T1000 (cell line): ENCODE measurements around the gene OPA1.

Experiments
- DNase-seq: peaks from one replicate; lab custom pipeline; 2025; ENCODE audit warnings: mixed read lengths; lab: John Stamatoyannopoulos, UW

Gene OPA1, protein sequence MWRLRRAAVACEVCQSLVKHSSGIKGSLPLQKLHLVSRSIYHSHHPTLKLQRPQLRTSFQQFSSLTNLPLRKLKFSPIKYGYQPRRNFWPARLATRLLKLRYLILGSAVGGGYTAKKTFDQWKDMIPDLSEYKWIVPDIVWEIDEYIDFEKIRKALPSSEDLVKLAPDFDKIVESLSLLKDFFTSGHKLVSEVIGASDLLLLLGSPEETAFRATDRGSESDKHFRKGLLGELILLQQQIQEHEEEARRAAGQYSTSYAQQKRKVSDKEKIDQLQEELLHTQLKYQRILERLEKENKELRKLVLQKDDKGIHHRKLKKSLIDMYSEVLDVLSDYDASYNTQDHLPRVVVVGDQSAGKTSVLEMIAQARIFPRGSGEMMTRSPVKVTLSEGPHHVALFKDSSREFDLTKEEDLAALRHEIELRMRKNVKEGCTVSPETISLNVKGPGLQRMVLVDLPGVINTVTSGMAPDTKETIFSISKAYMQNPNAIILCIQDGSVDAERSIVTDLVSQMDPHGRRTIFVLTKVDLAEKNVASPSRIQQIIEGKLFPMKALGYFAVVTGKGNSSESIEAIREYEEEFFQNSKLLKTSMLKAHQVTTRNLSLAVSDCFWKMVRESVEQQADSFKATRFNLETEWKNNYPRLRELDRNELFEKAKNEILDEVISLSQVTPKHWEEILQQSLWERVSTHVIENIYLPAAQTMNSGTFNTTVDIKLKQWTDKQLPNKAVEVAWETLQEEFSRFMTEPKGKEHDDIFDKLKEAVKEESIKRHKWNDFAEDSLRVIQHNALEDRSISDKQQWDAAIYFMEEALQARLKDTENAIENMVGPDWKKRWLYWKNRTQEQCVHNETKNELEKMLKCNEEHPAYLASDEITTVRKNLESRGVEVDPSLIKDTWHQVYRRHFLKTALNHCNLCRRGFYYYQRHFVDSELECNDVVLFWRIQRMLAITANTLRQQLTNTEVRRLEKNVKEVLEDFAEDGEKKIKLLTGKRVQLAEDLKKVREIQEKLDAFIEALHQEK

DNA sequence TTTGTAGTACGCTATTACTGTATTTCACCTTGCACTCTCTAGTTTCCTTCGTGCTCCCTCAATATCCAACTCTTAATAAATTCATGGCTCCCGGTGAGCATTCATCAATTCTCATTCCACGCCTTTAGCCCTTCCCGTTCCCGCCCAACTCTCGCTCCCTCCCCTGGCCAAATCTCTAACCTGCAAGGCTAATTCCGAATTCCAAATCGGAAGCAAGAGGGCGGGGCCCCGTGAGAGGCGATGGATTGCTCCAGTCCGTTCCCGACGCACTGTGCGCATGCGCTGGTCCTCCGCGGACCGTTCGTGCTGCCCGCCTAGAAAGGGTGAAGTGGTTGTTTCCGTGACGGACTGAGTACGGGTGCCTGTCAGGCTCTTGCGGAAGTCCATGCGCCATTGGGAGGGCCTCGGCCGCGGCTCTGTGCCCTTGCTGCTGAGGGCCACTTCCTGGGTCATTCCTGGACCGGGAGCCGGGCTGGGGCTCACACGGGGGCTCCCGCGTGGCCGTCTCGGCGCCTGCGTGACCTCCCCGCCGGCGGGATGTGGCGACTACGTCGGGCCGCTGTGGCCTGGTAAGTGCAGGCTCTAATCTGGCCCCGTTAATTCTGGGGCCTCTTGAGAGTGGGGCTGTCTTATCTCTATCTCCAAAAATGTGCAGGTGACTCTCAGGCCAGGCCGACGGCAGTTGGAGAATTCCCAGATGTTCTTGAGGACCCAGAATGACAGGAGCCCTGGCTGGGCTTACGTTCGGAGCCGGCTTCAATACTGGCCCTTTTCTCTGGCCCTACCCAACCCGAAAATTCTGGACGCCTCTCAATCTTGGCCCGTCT lies at the start of gene OPA1:
Gene OPA1, plus strand, starts transcription at position 368 of the 827 bp plus-strand sequence. Its CDS starts 170 bp downstream, at position 538.
- peak; percentile 90 for DNase-seq

DNA sequence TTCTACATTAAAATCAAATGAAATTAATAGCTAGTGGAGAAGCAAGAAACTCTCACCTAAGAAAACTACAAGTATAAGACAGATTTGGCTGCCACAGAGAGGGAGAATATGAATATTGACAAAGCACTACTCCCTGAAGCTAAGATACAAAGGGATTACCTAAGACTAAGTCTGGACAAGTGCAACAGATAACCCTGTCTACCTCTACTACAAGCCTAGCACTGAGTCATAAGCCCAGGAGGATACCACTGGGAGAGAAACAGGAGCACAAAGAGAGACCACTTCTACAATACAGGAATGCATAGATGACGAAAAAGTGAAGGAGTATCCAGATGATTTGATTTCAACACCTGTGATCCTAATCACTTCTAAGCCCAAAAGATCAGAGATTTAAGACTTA lies 48.7 kb upstream of the OPA1 start:
- DNase-seq: no peak

DNA sequence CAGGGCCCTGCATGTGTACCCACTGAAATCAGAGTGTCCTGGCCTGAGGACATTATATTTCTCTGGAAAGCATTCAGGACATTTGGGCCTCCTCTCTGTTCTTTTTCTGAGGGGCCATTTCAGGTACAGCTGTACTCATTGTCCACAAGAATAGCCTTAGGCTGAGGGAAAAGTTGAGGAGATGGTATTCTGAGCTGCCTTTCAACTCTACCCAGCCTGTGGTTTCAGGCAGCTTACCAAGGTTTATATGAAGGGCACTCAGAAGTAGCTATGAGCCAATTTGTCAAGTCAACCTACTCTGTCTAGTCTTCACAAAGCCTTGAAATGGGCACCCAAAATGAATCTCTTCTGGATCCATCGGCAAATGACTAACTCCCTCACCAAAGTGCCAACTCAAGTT lies 47.7 kb upstream of the OPA1 start:
- DNase-seq: no peak

DNA sequence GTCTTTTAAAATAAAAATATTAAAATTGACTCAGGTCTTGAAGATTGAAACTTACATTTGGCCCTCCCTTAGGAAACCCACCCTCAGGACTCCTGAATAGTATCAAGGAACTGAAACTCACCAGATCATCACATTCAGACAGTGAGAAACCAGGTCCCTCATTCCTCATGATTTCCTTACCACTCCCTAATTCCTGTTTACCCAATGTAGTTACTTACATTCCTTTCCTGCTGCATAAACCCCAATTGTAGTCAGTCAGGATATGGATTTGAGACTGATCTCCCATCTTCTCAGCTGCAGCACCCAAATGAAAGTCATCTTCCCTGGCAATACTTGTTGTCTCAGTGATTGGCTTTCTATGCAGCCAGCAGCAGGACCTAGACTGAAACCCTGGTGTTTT lies 46.9 kb upstream of the OPA1 start:
- no peak for DNase-seq

DNA sequence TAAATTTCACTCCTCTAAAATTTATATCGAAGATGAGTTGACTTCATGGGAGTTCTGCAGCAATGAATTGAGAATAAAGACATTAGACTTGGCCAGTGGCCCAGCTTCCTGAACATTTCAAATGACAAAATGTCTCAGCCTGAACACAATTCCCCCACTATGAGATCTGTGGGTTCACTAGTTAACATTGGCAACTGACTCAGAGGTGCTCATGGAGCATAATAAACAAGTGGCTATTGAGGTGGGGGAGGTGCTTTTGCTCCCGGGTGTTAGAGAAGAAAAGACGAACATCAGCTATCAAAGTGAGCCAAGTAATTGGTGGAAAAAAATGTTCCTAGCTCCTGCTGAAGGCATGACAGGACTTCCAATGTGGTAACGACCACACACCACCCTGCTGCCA lies 44.6 kb upstream of the OPA1 start:
- no peak for DNase-seq

DNA sequence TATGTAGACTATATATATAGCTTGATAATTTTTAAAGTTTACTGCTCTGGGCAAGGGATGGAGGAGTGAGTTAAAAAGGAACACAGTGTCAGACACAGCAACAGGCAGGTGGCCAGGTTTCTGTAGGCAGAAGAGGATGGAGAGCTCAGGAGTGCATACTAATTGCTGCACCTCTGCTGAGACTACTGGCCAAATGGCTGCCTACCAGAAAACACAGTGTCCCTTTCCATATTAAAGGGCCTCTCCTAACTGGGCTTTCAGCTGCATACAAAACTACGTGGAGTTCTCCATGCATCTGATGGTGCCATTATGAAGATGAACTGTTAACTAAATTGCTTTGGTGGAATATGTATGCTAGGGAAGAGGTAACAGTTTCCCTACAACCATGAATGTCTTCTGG lies 40.1 kb upstream of the OPA1 start:
- no peak for DNase-seq

DNA sequence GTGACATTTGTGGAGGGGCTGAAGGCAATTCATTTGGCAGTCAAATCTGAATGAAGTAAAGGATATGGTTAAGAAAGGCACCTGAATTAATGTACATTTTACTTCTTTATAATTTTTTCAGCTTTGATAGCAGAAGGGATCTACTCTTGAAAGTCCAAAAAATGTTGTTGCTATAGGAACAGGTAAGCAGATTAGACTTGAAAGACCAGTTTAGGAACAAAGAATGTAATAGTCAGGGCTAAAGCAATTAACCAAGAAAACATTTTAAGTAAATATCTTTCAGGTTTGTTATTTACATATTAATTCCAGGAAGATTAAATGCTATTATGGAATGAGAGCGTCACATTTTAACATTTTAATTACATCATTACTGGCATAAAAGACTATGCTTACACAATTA lies 39.4 kb upstream of the OPA1 start:
- no peak for DNase-seq

DNA sequence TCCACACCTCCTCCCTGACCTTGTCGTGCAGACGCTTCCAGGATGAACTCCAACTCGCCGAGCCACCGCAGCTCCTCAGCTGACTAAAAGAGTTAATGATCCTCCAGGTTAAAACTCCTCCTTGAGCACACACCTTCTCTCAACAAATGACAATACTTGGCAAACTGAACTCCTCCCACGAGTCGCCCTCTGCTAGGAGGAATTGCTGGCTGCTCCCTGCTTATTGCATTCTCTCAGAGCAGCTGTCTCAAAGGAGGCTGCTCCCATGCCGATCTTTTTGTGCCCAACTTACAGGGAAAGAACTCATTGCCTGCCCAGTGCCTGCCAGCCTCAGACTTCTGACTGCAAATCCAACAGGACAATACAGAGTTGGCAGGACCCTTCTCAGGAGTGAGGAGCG lies 38.2 kb upstream of the OPA1 start, which contains the start of gene ATP13A4:
Gene ATP13A4, minus strand, starts transcription at position 85 of the 400 bp plus-strand sequence. CDS start 96 bp downstream, outside the sequence.
- DNase-seq: no peak

DNA sequence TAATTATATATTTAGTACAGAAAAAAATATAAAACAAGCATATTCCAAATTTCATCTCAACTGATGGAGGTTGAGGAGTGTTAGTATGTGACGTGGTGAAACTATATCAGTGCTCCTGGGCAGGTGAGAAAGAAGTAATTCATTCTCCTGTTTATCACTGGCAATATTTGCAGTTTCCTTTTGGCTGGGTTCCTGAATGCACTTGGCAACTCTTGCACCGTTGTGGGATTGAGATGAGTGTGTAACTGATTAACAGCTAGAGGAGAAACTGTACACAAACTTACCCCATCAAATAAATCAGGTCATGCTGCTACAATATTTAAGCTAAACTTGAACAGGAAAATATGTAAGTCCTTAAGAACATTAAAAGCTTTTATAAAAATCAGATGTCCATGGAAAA lies 36.2 kb upstream of the OPA1 start:
- no peak for DNase-seq

DNA sequence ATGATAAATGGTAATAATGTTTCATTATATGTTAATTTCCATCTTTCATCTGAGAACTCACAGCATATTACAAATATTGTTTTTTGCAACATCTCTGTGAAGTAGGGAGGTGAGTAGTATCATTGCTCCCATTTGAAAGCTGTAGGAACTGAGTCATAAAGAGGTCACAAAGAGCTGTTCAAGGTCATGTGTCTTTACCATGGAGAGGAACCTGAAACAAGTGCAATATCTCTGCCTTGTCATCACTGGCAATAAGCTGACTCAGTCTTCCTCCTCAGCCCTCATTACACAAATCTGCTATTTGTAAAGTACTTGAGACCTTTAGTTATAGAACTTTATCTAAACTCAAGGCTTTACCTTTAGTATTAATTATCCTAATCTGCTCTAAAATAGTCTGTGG lies 33.9 kb upstream of the OPA1 start:
- DNase-seq: no peak

DNA sequence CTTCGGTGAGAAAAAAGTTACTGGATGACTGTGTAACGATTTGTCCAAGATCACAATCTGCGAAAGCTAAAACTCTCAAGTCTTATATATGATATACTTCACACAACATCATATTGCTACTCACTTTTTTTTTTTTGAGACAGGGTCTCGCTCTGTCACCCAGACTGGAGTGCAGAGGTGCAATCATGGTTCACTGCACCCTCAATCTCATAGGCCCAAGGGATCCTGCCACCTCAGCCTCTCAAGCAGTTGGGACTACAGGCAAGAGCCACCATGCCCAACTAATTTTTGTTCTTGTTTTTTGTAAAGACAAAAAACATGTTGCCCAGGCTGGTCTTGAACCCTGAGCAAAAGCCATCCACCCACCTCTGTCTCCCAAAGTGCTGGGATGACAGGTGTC lies 32.9 kb upstream of the OPA1 start:
- DNase-seq: no peak

DNA sequence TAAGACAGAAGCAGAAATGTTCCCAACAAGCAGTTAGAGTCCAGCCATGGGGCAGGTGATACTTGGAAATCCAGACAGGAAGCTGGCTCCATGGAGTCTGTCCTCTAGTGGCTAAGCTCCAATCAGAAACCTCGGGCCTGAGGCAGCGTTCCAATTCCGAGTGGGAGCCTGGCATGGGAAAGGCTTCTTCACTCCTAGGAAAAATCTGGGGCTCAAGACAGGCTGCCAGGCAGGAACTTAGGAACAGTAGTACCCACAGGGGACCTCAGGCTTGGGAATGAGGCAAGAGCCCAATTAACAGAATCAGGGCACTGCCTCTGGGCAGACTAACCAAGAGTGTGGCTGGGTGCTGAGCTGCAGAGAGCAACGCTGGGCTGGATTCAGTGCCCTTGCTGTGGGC lies 32.1 kb upstream of the OPA1 start:
- DNase-seq: no peak

DNA sequence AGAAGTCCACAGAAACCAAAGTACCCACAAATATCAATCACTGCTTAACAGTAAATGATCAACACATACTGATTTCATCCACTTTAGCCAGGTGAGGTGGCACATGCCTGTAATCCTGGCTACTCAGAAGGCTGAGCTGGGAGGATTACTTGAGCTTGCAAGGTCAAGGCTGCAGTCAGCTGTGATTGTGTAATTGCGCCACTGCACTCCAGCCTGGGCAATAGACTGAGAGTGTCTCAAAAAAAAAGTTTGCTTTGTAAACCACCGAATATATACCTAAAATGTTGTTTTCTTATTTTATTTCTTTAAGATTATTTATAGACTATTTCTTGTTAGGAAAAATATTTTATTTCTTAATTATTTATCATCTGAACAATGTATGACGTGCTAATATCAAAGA lies 29.6 kb upstream of the OPA1 start:
- DNase-seq: no peak

DNA sequence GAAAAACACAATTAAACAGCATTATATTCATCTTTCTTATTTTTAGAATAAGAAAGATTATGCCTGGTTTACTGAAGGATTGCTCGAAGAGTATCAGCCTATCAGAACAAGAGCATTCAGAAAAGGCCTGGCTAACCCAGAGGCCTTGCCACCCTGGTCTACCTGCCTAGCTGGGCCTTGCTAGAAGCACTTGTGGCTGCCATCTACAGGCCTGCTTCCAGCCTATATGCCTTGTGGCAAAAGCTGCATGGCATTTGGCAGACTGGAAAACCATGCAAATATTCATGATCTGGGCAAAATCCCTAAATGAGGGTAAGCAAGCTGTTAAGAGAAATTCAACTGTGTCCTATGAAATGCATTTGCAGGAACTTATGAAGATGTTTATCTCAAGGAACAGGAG lies 29.0 kb upstream of the OPA1 start:
- DNase-seq: no peak

DNA sequence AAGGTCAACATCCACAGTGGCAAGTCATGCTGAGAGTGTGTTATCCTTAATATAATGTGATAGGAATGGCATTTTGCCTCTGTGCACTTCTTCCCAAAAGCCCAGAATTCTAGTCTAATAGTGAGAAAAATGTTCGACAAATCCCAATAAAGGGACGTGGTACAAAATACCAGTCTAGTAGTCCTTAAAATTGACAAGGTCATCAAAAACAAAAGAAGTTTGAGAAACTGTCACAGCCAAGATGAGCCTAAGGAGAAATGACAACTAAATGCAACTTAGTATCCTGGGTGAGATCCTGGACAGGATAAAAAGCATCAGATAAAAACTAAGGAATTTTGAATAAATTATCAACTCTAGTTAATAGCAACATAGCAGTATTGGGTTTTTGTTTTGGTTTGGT lies 23.9 kb upstream of the OPA1 start:
- no peak for DNase-seq

DNA sequence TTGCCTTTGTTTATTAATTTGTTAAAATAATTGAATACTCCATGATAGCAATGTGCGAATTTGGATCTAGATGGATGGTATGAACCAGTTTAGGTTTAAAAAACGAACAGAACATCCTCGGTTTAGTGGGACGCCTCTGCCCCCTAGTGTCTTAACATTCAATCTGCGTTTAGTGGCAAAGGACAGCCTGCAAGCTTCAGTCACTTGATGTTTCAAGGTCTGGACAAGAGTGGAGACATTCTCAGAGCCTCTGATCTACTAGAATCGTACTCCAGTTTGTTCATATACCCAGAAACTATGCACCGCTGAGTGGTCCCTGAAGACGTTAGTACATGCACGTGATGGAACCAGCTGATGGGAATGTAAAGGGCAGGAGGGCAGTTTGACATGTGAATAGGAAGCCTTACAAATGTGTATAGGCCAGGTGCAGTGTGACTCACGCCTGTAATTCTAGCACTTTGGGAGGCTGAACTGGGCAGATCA lies 20.5 kb upstream of the OPA1 start:
- DNase-seq: no peak

DNA sequence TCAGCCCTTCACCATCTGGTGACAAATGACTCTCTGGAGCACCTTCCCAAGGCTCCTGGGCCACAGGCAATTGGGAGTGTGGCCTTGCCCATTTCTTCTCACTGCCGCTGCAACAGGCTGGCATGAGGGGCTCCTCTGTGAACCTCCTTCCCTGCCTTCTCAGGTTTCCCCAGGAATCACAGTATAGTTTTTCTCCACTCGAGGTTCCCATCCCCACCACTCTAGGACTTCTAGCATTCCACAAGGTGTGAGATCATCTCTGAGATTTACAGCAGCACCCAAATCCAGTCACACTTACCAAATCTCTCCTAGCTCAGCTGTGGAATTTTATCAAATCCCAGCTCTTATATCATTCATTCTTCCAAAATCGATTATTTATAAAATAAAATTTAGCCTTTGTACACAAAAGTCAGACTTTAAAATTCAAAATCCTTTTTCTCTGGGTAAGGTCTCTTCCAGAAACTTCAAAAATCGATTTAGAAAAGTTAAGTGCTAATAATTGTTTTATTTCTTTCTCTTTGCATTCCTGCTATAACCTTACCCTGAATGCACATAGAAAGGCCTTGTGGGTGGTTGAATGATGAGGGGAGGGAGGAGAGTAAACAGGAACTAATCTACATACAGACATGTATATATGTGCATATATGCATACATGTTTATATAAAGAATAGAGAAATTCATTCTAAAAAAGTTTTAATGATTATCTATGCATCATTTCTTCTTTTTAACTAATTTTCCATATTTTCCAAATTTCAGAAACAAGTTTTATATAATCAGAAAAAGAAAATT lies 19.4 kb upstream of the OPA1 start:
- no peak for DNase-seq

DNA sequence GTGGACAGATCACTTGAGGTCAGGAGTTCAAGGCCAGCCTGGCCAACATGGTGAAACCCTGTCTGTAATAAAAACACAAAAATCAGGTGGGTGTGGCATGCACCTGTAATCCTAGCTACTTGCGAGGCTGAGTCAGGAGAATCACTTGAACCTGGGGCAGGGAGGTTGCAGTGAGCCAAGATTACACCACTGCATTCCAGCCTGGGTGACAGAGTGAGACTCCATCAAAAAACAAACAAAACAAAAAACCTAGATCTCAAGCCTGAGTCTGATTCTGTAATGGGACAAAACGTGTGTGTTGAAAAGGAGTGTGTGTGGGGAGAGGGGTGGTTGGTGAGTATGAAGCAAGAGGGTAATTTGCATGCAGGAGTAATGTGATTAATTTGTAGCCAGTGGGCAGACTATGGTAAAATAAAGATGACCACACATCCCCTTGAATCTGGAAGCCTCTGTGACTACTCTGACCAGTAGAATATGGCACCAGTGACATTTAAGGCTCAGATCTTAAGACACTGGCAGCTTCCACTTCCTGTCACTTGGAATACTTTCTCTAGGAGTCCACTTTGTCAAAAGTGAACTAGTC lies 18.4 kb upstream of the OPA1 start:
- DNase-seq: no peak

DNA sequence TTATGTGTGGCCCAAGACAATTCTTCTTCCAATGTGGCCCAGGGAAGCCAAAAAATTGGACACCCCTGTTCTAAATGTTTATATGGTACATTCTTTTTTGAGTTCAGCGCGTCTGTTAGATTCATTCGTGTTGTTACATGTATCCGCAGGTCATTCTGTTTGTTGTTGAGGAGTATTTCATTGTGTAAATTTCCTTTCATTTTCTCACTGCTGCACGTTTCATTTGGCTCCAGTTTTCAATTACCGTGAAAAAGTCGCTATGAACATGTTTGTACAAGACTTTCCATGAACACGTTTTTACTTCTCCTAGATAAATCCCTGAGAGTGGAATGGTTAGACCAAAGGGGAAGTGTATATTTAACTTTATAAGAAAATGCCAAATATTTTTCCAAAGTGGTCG lies 7.5 kb upstream of the OPA1 start:
- no peak for DNase-seq

DNA sequence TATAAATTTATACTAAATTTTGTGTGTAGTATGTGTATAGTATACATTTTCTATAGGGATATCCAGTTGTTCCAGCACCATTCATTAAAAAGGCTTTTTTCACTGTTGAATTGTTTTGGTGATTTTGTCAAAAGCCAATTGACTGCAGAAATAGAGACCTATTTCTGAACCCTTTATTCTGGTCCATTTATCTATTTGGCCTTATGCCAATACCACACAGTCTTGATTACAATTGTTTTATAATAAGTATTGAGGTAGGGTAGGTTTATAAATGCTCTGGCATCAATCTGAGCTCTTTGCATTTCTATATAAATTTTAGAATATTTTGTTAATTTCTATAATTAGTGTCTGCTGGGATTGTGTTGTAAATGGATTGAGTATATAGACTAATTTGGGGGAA lies 6.5 kb upstream of the OPA1 start:
- DNase-seq: no peak

DNA sequence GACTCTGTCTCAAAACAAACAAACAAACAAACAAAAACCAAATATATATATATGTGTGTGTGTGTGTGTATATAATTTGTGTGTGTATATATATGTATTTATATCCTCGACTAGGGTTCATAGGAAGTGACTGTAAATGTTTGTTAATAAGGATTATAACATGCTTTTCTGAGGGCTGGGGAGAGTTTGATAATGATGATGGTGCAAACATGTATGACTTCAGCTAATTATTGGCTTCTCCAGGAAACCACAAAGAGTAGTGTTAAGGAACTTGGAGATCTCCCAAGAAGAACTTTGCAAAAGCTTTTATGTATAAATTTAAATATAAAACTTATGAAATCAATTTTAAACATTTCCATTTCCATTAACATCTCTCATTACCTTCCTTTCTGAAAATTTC lies 3.9 kb upstream of the OPA1 start:
- no peak for DNase-seq
